Osteoblast (primary cell): ENCODE data around the gene SAGE1. TPM values are rescaled to one million over a fixed set of nuclear protein-coding genes. Genes with fewer than 3 reads are reported as not detected.
"Not testable (repeated sequence)": the region's sequence is repeated elsewhere in the genome, so short reads cannot be mapped to it uniquely, and the experiment has no call there.

Experiments
- DNase-seq: peaks from one replicate; pipeline ENCODE4 v3.0.0; 2011; ENCODE audit warnings: low spot score, mixed read lengths; ENCODE audit not compliant: insufficient read length; ENCODE audit errors: missing footprints
- H2AFZ ChIP-seq: 2 replicates; pipeline ENCODE4 v1.6.0; 2011; ENCODE audit warnings: mild to moderate bottlenecking, low read length
- H3K27ac ChIP-seq: 2 replicates; pipeline ENCODE4 v1.5.1; 2011; ENCODE audit warnings: mild to moderate bottlenecking, low read depth, low read length, moderate library complexity
- H3K27me3 ChIP-seq: 2 replicates; pipeline ENCODE4 v1.6.0; 2012; ENCODE audit warnings: mild to moderate bottlenecking, control low read depth, inconsistent platforms, low read length, moderate library complexity; ENCODE audit not compliant: insufficient read depth
- H3K36me3 ChIP-seq: 2 replicates; pipeline ENCODE4 v1.5.1; 2011; ENCODE audit warnings: mild to moderate bottlenecking, low read length, control low read depth, moderate library complexity; ENCODE audit not compliant: insufficient read depth
- H3K4me1 ChIP-seq: 2 replicates; pipeline ENCODE4 v1.5.1; 2011; ENCODE audit warnings: mild to moderate bottlenecking, low read length, control low read depth, moderate library complexity; ENCODE audit not compliant: insufficient read depth
- H3K4me2 ChIP-seq: 2 replicates; pipeline ENCODE4 v1.6.0; 2011; ENCODE audit warnings: mild to moderate bottlenecking, low read length; ENCODE audit not compliant: insufficient read depth
- H3K4me3 ChIP-seq: fragments of 200-600 bp; sonication (generic); 3 replicates; pipeline ENCODE4 v1.5.1; 2012; ENCODE audit warnings: mild to moderate bottlenecking, low read length, inconsistent platforms; ENCODE audit not compliant: insufficient read depth
- H3K79me2 ChIP-seq: 2 replicates; pipeline ENCODE4 v1.6.0; 2012; ENCODE audit warnings: mild to moderate bottlenecking, low read length, control low read depth, inconsistent platforms; ENCODE audit not compliant: insufficient read depth
- H3K9me3 ChIP-seq: 2 replicates; pipeline ENCODE4 v1.5.1; 2011; ENCODE audit warnings: low read depth, low read length, control low read depth
- H4K20me1 ChIP-seq: 2 replicates; pipeline ENCODE4 v1.6.0; 2012; ENCODE audit warnings: mild to moderate bottlenecking, low read length, control low read depth; ENCODE audit not compliant: insufficient read depth
- total RNA-seq: library from RNA; depleted of rRNA; stranded (reverse); fragments of >200 nt; gene quantifications from 2 replicates; pipeline ENCODE4 v1.2.3, GENCODE V29; 2012
- TF ChIP-seq, protein P1 (sequence below): IDR thresholded peaks from 2 replicates; pipeline ENCODE4 v1.5.1; 2011; ENCODE audit warnings: mild to moderate bottlenecking, low read depth, low read length, moderate library complexity; ENCODE audit errors: extremely low read depth

SAGE1 gene, protein sequence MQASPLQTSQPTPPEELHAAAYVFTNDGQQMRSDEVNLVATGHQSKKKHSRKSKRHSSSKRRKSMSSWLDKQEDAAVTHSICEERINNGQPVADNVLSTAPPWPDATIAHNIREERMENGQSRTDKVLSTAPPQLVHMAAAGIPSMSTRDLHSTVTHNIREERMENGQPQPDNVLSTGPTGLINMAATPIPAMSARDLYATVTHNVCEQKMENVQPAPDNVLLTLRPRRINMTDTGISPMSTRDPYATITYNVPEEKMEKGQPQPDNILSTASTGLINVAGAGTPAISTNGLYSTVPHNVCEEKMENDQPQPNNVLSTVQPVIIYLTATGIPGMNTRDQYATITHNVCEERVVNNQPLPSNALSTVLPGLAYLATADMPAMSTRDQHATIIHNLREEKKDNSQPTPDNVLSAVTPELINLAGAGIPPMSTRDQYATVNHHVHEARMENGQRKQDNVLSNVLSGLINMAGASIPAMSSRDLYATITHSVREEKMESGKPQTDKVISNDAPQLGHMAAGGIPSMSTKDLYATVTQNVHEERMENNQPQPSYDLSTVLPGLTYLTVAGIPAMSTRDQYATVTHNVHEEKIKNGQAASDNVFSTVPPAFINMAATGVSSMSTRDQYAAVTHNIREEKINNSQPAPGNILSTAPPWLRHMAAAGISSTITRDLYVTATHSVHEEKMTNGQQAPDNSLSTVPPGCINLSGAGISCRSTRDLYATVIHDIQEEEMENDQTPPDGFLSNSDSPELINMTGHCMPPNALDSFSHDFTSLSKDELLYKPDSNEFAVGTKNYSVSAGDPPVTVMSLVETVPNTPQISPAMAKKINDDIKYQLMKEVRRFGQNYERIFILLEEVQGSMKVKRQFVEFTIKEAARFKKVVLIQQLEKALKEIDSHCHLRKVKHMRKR
- total RNA-seq = not detected in 2 replicates

DNA sequence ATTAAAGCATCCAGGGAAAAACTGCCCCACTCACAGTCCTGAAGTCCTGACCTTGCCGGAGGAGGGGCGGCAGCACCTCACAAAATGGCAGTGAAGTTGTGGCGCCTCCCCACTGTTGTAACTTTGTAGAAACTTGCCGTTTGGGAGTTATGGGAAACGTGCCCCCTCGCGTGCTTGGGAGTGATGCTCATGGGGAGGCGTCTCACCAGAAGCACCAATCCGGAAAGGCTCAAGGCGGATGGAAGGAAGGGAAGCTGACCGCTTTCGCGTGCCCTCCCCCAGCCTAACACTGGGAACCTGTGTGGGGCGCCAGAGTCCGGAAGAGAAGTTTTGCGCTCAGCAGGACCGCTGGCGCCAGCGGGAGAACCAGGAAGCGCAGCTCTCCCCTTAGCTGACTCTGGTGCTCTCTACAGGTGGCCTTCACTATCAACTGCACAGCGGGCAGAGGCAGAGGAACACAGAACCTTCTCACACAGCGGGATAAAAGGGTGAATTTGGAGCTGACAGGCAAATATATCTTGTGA, at the start of gene SAGE1, which contains the start of gene CT45A10:
TSS of gene SAGE1 (plus strand) at position 423 of the 524 bp plus-strand sequence. CDS start 2,527 bp downstream, outside the sequence.
TSS of gene CT45A10 (minus strand) at position 151 of the 524 bp plus-strand sequence. CDS start 8,100 bp downstream, outside the sequence.
- Histone ChIP-seq H3K4me2 (no peak within 1 kb of the TSS), H3K4me1 (no peaks in the 10 kb centered on the region), H3K79me2 (no peaks in the 10 kb centered on the region), H3K27ac (no peak within 1 kb of the TSS), H3K4me3 (no peak within 1 kb of the TSS), H2AFZ (no peak within 1 kb of the TSS), H4K20me1 (no peaks in the 10 kb centered on the region), H3K9me3 (no peaks in the 10 kb centered on the region), H3K36me3 (no peaks in the 10 kb centered on the region), H3K27me3 (no peaks in the 10 kb centered on the region)
- DNase-seq = no peak
- TF ChIP-seq, protein P1, sequence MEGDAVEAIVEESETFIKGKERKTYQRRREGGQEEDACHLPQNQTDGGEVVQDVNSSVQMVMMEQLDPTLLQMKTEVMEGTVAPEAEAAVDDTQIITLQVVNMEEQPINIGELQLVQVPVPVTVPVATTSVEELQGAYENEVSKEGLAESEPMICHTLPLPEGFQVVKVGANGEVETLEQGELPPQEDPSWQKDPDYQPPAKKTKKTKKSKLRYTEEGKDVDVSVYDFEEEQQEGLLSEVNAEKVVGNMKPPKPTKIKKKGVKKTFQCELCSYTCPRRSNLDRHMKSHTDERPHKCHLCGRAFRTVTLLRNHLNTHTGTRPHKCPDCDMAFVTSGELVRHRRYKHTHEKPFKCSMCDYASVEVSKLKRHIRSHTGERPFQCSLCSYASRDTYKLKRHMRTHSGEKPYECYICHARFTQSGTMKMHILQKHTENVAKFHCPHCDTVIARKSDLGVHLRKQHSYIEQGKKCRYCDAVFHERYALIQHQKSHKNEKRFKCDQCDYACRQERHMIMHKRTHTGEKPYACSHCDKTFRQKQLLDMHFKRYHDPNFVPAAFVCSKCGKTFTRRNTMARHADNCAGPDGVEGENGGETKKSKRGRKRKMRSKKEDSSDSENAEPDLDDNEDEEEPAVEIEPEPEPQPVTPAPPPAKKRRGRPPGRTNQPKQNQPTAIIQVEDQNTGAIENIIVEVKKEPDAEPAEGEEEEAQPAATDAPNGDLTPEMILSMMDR = no peak

DNA sequence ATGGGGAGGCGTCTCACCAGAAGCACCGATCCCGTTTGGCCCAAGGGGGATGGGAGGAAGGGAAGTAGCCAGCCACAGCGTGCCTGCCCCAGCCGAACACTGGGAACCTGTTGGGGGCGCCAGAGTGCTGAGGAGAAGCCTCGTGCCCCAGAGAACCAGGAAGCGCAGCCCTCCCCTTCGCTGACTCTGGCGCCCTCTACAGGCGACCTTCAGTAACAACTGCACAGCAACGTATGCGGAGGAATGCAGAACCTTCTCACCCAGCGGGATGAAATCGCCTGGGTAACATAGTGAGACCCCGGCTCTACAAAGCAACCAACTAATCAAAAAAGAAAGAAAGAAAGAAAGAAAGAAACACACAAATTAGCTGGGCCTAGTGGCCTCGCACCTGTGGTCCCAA, 39.1 kb upstream of the SAGE1 start, which contains the start of gene CT45A8:
TSS of gene CT45A8 (minus strand) at position 101 of the 400 bp plus-strand sequence. CDS start 3,755 bp downstream, outside the sequence.
- not testable (repeated sequence) for DNase-seq, H3K4me3 ChIP-seq, H4K20me1 ChIP-seq, H3K4me1 ChIP-seq, H3K27ac ChIP-seq, H3K9me3 ChIP-seq, H3K79me2 ChIP-seq, H3K36me3 ChIP-seq, H3K27me3 ChIP-seq, H2AFZ ChIP-seq, H3K4me2 ChIP-seq

DNA sequence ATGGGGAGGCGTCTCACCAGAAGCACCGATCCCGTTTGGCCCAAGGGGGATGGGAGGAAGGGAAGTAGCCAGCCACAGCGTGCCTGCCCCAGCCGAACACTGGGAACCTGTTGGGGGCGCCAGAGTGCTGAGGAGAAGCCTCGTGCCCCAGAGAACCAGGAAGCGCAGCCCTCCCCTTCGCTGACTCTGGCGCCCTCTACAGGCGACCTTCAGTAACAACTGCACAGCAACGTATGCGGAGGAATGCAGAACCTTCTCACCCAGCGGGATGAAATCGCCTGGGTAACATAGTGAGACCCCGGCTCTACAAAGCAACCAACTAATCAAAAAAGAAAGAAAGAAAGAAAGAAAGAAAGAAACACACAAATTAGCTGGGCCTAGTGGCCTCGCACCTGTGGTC, 21.8 kb upstream of the SAGE1 start, which contains the start of gene CT45A9:
TSS of gene CT45A9 (minus strand) at position 101 of the 400 bp plus-strand sequence. CDS start 3,751 bp downstream, outside the sequence.
- not testable (repeated sequence) for H3K4me1 ChIP-seq, H4K20me1 ChIP-seq, H2AFZ ChIP-seq, H3K36me3 ChIP-seq, H3K27me3 ChIP-seq, DNase-seq, H3K79me2 ChIP-seq, H3K9me3 ChIP-seq, H3K27ac ChIP-seq, H3K4me2 ChIP-seq, H3K4me3 ChIP-seq

DNA sequence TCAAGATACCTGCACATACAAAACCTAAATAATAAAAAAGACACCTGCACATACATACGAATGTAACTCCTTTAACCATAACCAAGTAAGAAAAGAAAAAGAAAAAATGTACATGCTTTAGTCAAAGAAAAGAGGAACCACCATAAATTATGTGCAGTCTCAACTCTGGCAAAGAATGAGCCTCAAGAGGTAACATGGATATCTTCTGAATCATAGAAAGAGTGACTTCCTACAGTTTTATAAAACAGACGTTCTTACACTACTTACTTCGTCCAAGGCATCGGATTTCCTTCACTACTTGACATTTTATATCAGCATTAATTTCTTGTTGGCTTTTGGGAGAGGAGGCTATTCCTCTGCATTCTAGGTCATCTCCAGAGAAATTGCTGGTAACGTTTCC, 10.8 kb upstream of the SAGE1 start:
- not testable (repeated sequence) for H3K79me2 ChIP-seq, H3K36me3 ChIP-seq, H3K4me3 ChIP-seq, H3K27ac ChIP-seq, DNase-seq, H2AFZ ChIP-seq, H3K9me3 ChIP-seq, H3K4me2 ChIP-seq, H3K4me1 ChIP-seq, H3K27me3 ChIP-seq, H4K20me1 ChIP-seq

DNA sequence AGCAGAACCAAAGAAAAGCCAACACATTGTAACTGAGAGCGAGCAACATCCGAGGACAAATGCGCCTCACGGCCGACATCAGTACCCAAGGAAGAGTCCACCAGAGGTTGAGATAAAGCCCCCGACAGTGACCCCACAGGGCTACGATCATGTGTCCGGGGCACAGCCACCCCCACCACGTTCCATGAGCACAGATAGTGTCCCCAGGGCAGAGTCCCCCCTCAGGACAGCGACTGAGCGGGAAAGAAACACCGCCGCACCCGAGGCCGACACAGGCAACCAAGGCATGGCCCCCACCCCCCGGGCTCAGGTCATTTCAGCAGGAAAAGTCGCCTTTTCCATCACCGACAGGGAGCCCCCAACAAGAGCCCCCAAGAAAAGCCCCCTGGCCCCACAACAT, 5.3 kb upstream of the SAGE1 start:
- not testable (repeated sequence) for H3K4me3 ChIP-seq, H3K4me2 ChIP-seq, H3K27ac ChIP-seq, H3K4me1 ChIP-seq, H3K27me3 ChIP-seq, DNase-seq, H2AFZ ChIP-seq, H3K36me3 ChIP-seq, H3K9me3 ChIP-seq, H4K20me1 ChIP-seq, H3K79me2 ChIP-seq

DNA sequence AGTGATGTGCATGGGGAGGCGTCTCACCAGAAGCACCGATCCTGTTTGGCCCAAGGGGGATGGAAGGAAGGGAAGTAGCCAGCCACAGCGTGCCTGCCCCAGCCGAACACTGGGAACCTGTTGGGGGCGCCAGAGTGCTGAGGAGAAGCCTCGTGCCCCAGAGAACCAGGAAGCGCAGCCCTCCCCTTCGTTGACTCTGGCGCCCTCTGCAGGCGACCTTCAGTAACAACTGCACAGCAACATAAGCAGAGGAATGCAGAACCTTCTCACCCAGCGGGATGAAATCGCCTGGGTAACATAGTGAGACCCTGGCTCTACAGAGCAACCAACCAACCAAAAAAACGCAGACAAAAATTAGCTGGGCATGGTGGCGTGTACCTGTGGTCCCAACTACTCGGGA, 4.5 kb upstream of the SAGE1 start:
- H3K4me2 ChIP-seq, H3K79me2 ChIP-seq, H3K9me3 ChIP-seq, H3K4me1 ChIP-seq, H3K27ac ChIP-seq, H2AFZ ChIP-seq, H3K27me3 ChIP-seq, DNase-seq, H3K36me3 ChIP-seq, H3K4me3 ChIP-seq, H4K20me1 ChIP-seq: not testable (repeated sequence)
